ENCODE data around the gene CTLA4. TPM values are rescaled to one million over a fixed set of nuclear protein-coding genes. Genes with fewer than 3 reads are reported as not detected.
A peak's percentile ranks its signal among the peaks of the same experiment; 100 is the strongest.

CTLA4 gene
- total RNA-seq, 8 experiments from 2014 or later, result 0.19 to 0.28 TPM; not detected in 6

DNA sequence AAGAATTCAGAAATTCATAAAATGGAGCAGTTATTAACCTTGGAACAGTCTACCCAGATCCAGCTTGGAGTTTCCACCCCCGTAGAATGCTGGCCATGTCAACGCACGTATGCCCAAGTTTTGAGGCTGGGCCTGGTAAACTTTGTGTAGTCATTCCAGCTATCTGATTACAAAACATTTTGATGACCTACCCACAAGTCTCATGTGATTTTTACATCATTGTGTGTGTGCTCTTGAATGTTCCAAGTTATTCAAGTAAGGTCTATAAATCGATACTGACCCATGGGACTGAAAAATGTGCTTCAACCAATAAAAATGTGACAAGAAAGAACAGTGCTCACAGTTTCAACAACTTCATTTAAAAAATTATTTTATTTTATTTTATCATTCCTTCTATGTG lies 36.5 kb downstream of the CTLA4 start:
- H3K4me3 ChIP-seq, result no peak overlapping the region
- in situ Hi-C loops (cut with MboI; ENCODE audit: low pct_unique_long_range_greater_than_20kb in 2 of 9, low sequenced_read_pairs in 9 of 9, unreplicated experiment in 9 of 9), result loop anchor here in 3 of 9 experiments (10.0 to 25.0 kb wide), 3 partner anchors 59 to 1317 kb away; no protein-coding TSS in a partner anchor
- H3K27ac ChIP-seq, result no peak overlapping the region
- no peak for ATAC-seq (replicated peaks in 6 of 8)
- 31 to 100% (median 91%) methylated on average over 1 to 4 of the region's 4 CpGs; no CpG with 5 or more reads in 1 of the 10 experiments for WGBS, 10 experiments
- H3K4me1 ChIP-seq (replicated peaks in 1 of 2), result no peaks in the 10 kb centered on the region

DNA sequence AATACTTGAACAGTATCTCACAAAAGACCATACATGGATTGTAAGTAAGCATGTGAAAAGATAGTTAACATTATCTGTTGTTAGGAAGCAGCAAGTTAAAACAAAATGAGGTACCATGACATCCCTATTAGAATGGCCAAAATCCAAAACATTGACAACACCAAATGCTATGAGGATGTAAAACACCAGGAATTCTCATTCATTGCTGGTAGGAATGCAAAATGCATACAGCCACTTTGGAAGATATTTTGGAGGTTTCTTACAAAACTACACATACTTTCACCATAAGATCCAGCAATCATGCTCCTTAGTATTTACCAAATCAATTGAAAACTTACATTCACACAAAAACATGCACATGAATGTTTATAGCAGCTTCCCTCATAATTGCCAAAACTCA lies 38.1 kb downstream of the CTLA4 start:
- in situ Hi-C loops (cut with MboI; ENCODE audit: low pct_unique_long_range_greater_than_20kb in 2 of 9, low sequenced_read_pairs in 9 of 9, unreplicated experiment in 9 of 9), result loop anchor here in 3 of 9 experiments (10.0 to 25.0 kb wide), 3 partner anchors 61 to 1318 kb away; no protein-coding TSS in a partner anchor
- ATAC-seq (replicated peaks in 6 of 8), result no peak

DNA sequence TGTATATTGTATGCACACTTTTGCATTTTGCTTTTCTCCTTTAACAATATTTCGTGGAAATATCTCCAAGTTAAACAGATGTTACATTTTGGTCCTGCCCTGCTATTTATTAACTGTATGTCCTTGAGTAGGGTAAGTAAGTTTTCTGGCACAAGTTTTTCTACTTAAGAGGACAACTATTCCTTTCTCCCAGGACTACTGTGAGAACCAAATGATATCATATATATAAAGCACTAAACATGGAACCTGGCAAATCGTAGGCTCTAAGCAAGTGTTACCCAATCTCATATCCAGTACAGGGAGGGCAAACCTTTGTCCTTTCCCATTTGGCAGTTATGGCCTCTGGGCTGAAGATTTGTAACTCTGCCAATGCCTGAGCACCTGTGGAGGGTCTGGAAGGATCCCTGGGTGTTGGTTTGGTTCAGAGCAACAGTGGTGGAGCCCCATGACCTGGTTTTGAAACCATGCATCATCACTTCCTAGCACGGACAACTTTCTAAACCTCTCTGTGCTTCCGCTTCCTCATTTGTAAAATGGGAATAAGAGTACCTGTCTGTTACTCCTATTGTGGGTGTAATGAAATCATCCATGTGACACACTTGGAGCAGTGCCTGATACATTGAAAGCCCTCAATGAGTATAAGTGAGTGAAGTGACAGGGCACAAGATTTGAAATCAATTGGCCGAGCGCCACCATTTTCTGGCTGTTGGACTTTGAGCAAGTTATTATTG lies 40.7 kb downstream of the CTLA4 start:
- in situ Hi-C loops (cut with MboI; ENCODE audit: low pct_unique_long_range_greater_than_20kb in 2 of 9, low sequenced_read_pairs in 9 of 9, unreplicated experiment in 9 of 9), result loop anchor here in 3 of 9 experiments (10.0 to 25.0 kb wide), 3 partner anchors 63 to 1321 kb away; no protein-coding TSS in a partner anchor
- ATAC-seq (replicated peaks in 6 of 8), result no peak
- no peak overlapping the region for H3K27ac ChIP-seq
- peaks cover 3 to 4% of the 10 kb centered on the region in 2 donors for H3K4me1 ChIP-seq (replicated peaks in 1 of 2)
- 34 to 97% (median 81%) methylated on average over 1 to 6 of the region's 6 CpGs for WGBS, 10 experiments
- no peak overlapping the region for H3K4me3 ChIP-seq

More for the DNA sequence above, 38.1 kb downstream of the CTLA4 start:
- peaks cover 3 to 4% of the 10 kb centered on the region in 2 donors for H3K4me1 ChIP-seq (replicated peaks in 1 of 2)
- H3K27ac ChIP-seq, result no peak overlapping the region
- no peak overlapping the region for H3K4me3 ChIP-seq

DNA sequence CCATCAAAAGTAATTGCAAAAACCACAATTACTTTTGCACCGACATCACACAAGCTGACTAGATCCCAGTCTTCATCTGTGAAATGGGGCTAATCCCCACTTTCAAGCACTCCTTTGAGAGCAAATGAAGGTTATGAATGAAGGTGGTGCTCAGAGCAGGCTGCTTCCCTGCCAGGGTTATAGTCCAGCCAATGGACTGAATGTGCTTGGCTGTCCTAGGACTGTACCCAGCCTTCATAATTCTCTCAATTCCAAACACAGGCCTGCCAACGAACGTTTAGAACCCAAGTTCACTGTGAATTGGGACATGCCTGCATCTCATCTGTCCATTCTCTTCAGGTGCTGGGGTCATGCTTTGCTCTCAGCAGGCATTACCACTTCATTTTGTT lies 41.2 kb downstream of the CTLA4 start:
- H3K4me1 ChIP-seq (replicated peaks in 1 of 2), result peaks cover 3 to 4% of the 10 kb centered on the region in 2 donors
- ATAC-seq (replicated peaks in 6 of 8), result no peak
- in situ Hi-C loops (cut with MboI; ENCODE audit: low pct_unique_long_range_greater_than_20kb in 2 of 9, low sequenced_read_pairs in 9 of 9, unreplicated experiment in 9 of 9), result loop anchor here in 3 of 9 experiments (10.0 to 25.0 kb wide), 3 partner anchors 64 to 1321 kb away; no protein-coding TSS in a partner anchor
- H3K27ac ChIP-seq, result no peak overlapping the region
- 0 to 90% (median 64%) methylated on average over 1 to 3 of the region's 3 CpGs; no CpG with 5 or more reads in 4 of the 10 experiments for WGBS, 10 experiments
- no peak overlapping the region for H3K4me3 ChIP-seq

DNA sequence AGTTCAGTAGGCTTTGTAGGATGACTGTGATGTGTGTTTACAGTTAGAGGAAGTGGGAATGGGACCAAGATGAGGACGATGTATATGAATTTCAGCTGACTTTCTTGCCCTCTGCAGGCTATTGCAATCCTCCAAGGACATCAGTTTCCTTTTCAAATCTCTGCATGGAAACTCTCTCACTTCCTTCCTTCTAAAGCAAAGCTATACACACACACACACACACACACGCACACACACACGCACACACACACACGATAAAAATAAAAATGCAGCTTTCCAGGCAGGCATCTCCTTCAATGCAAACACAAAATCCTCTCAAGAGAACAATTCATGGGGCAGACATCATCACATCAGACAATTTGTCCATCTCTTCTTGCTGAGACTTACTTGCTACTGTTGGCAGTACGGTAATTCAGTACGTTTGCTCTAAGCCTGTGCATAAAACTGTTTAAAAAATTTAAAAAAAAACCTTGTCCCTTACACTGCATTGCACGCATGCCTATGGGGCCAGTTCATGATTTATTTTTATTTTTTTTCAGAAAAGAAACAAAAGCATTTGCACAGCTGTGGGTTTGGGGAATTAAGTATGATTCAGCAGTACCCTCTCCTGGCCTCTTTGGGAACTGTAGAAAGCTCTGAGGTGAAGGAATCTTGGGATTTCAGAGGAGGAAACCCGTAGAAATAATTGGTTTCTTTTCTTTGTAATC lies 41.8 kb downstream of the CTLA4 start:
- 0 to 75% (median 26%) methylated on average over 1 to 8 of the region's 8 CpGs for WGBS, 10 experiments
- Histone ChIP-seq H3K27ac (no peak overlapping the region), H3K4me3 (no peak overlapping the region), H3K4me1 (replicated peaks in 1 of 2) (peaks cover 3 to 4% of the 10 kb centered on the region in 2 donors)
- in situ Hi-C loops (cut with MboI; ENCODE audit: low pct_unique_long_range_greater_than_20kb in 2 of 9, low sequenced_read_pairs in 9 of 9, unreplicated experiment in 9 of 9), result loop anchor here in 3 of 9 experiments (10.0 to 25.0 kb wide), 3 partner anchors 65 to 1322 kb away; no protein-coding TSS in a partner anchor
- ATAC-seq (replicated peaks in 6 of 8), result peak; percentile 76 to 97 (median 92)

DNA sequence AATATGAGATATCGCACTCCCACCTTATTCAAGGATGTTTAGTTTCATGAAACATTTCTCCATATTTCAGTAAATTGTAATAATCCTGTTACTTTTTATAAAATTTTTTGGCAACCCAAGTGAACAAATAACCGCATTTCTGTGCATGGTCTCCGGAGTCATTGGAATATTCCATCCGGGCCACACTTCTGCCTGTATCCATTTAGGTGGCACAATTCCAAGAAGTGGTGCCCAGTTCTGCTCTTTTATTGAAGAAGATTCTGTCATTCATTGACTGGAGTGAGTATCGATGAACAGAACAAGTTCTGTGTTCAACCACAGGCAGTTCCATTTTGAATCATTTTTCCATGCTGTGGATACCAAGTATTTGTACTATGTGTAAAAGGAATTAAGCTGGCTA lies 42.4 kb downstream of the CTLA4 start:
- Histone ChIP-seq H3K4me1 (replicated peaks in 1 of 2) (peaks cover 3 to 4% of the 10 kb centered on the region in 2 donors), H3K27ac (no peak overlapping the region), H3K4me3 (no peak overlapping the region)
- peak in 3 of 8 experiments; percentile 57 to 69 (median 63) for ATAC-seq (replicated peaks in 6 of 8)
- 3 to 86% (median 67%) methylated on average over 1 to 5 of the region's 5 CpGs; no CpG with 5 or more reads in 2 of the 10 experiments for WGBS, 10 experiments
- in situ Hi-C loops (cut with MboI; ENCODE audit: low pct_unique_long_range_greater_than_20kb in 2 of 9, low sequenced_read_pairs in 9 of 9, unreplicated experiment in 9 of 9), result loop anchor here in 3 of 9 experiments (10.0 to 25.0 kb wide), 3 partner anchors 65 to 1323 kb away; no protein-coding TSS in a partner anchor

DNA sequence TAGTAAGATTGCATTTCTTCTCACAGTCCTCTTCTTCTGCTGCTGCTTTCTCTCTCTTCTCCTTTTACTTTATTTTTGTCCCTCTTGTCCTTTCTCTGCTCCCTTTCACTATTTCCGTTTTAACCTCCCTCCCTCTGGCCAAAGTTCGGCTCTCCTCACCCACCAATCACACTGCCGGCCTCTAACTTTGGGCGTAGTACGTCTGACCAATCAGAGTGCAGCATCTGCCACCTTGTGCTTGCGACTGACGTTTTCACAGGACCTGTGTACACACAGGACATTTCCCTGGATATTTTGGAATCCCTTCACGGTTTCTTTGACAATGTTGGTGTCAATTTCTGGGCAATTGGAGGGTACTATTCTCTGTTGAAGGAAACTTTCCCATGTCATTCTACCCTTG lies 46.4 kb downstream of the CTLA4 start:
- Histone ChIP-seq H3K4me1 (replicated peaks in 1 of 2) (peaks cover 3 to 4% of the 10 kb centered on the region in 2 donors), H3K4me3 (no peak overlapping the region), H3K27ac (no peak overlapping the region)
- in situ Hi-C loops (cut with MboI; ENCODE audit: low pct_unique_long_range_greater_than_20kb in 2 of 9, low sequenced_read_pairs in 9 of 9, unreplicated experiment in 9 of 9), result loop anchor here in 3 of 9 experiments (25.0 kb wide), 2 partner anchors 427 to 1327 kb away; no protein-coding TSS in a partner anchor
- ATAC-seq (replicated peaks in 6 of 8), result no peak
- WGBS, 10 experiments, result 71 to 96% (median 81%) methylated on average over 4 to 8 of the region's 8 CpGs

DNA sequence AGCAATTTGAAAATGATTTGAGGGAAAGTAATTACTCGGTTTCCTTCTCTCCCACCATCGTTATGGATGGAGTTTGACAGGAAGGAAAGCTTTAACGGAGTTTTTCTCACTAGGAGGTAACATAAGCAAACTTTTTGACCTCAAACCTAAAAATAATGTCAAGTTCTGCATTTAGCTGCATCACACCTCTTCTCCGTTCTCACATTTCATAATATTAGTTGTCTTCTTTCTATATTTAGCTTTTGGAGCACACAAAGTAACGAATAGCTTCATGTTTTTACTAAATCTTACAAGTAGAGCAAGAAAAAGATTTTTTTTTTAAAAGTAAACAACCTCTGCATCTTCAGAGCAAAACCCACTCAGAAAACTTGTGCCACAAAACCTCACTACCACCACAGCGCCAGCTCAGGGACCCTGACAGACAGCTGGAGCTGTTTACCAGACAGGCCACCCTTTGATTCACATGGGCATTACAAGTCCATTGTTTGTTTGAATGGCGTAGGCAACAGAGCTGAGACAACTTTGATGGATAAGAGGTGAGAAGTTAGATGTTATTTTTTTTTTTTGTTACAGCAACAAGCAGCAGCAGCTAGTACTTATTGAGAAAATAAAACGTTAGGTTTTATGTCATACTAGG lies 47.1 kb downstream of the CTLA4 start:
- no peak overlapping the region for H3K27ac ChIP-seq
- ATAC-seq (replicated peaks in 6 of 8), result no peak
- no peaks in the 10 kb centered on the region for H3K4me1 ChIP-seq (replicated peaks in 1 of 2)
- H3K4me3 ChIP-seq, result no peak overlapping the region
- WGBS, 10 experiments, result 23 to 92% (median 82%) methylated on average over 2 to 8 of the region's 8 CpGs
- in situ Hi-C loops (cut with MboI; ENCODE audit: low pct_unique_long_range_greater_than_20kb in 2 of 9, low sequenced_read_pairs in 9 of 9, unreplicated experiment in 9 of 9), result loop anchor here in 3 of 9 experiments (25.0 kb wide), 2 partner anchors 427 to 1327 kb away; no protein-coding TSS in a partner anchor

DNA sequence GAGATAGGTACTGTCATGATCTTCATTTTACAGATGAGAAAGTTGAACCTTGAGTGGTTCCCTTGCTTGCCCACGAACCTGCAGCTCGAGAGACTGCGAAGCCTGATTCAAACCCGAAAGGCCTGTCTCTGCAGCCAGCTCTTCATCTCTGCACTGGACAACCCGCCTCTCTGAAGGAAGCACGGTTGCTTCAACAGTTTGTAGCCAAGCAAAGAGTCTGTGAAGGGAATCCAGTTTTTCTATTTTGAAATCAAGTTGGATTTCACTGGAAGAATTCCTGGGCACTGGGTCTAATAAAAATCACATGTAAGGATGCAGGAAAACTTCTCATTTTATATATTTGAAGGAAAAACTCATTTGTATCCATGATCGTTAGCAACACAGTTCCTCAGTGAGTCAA lies 47.7 kb downstream of the CTLA4 start:
- H3K4me3 ChIP-seq, result no peak overlapping the region
- H3K4me1 ChIP-seq (replicated peaks in 1 of 2), result no peaks in the 10 kb centered on the region
- in situ Hi-C loops (cut with MboI; ENCODE audit: low pct_unique_long_range_greater_than_20kb in 2 of 9, low sequenced_read_pairs in 9 of 9, unreplicated experiment in 9 of 9), result loop anchor here in 3 of 9 experiments (25.0 kb wide), 2 partner anchors 428 to 1328 kb away; no protein-coding TSS in a partner anchor
- H3K27ac ChIP-seq, result no peak overlapping the region
- ATAC-seq (replicated peaks in 6 of 8), result peak in 3 of 8 experiments; percentile 26 to 49 (median 46)
- WGBS, 10 experiments, result 4 to 93% (median 84%) methylated on average over 3 to 6 of the region's 7 CpGs

DNA sequence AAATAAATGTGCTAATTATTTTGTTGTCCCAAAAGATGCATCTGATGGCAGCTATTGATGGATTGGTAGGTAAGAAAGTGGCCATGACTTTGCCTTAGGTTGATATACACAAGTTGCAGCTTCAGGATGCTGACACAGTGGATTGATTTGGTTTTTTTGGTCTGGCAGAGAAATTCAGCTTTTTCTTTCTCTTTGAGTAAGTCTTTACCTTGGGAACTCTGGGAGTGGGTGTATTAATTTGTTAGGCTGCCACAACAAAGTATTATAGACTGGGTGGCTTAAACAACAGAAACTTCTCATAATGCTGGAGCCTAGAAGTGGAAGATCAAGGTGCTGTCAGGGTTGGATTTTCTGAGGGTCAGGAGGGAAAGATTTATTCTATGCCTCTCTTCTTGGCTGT lies 49.2 kb downstream of the CTLA4 start:
- ATAC-seq (replicated peaks in 6 of 8), result no peak
- in situ Hi-C loops (cut with MboI; ENCODE audit: low pct_unique_long_range_greater_than_20kb in 2 of 9, low sequenced_read_pairs in 9 of 9, unreplicated experiment in 9 of 9), result loop anchor here in 3 of 9 experiments (25.0 kb wide), 2 partner anchors 429 to 1329 kb away; no protein-coding TSS in a partner anchor
- no peak overlapping the region for H3K27ac ChIP-seq
- no peak overlapping the region for H3K4me3 ChIP-seq
- H3K4me1 ChIP-seq (replicated peaks in 1 of 2), result no peaks in the 10 kb centered on the region

DNA sequence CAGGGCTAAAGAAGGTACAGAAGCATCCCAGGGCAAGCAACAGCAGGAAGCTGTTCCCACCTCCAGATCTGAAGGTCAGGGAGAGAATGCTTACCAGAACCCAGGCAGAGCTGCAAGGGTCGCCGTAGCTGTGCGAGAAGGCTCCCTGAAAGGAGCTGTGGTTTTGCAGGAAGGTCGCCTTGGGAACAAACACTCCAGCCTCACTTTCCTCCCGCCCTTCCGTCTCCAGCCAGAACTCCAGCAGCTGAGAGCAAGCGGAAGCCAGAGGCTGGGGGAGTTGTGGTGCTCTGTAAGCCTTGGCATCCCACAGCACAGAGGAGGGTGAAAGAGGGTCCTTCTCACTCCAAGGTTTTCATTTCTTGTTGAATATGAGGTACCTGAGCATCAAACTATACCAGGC lies 50.7 kb downstream of the CTLA4 start:
- no peak overlapping the region for H3K4me3 ChIP-seq
- in situ Hi-C loops (cut with MboI; ENCODE audit: low pct_unique_long_range_greater_than_20kb in 2 of 9, low sequenced_read_pairs in 9 of 9, unreplicated experiment in 9 of 9), result loop anchor here in 3 of 9 experiments (25.0 kb wide), 2 partner anchors 431 to 1331 kb away; no protein-coding TSS in a partner anchor
- no peaks in the 10 kb centered on the region for H3K4me1 ChIP-seq (replicated peaks in 1 of 2)
- WGBS, 10 experiments, result 62 to 85% (median 82%) methylated on average over 1 to 7 of the region's 7 CpGs; no CpG with 5 or more reads in 6 of the 10 experiments
- H3K27ac ChIP-seq, result no peak overlapping the region
- peak in 1 of 8 experiments; percentile 52 for ATAC-seq (replicated peaks in 6 of 8)

DNA sequence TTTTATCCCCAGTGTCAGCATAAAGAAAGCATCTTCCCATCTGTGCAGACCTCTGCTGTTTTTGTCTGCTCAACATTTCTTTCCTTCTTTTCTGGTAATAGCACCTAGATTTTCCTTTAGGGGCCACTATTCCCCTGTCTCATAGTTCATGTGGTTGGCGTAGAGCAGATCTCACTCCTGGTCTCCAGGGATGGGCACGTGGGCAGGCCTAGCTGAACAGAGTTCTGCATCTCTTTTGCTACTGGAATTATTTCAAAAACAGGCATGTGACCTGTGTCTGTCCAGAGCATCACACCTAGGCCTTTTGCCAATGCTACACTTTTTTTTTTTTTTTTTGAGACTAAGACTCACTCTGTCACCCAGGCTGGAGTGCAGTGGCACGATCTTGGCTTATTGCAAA lies 51.3 kb downstream of the CTLA4 start:
- ATAC-seq (replicated peaks in 6 of 8), result no peak
- H3K27ac ChIP-seq, result no peak overlapping the region
- no peak overlapping the region for H3K4me3 ChIP-seq
- in situ Hi-C loops (cut with MboI; ENCODE audit: low pct_unique_long_range_greater_than_20kb in 2 of 9, low sequenced_read_pairs in 9 of 9, unreplicated experiment in 9 of 9), result loop anchor here in 3 of 9 experiments (25.0 kb wide), 2 partner anchors 432 to 1332 kb away; no protein-coding TSS in a partner anchor
- no peaks in the 10 kb centered on the region for H3K4me1 ChIP-seq (replicated peaks in 1 of 2)
- 41 to 100% (median 63%) methylated on average over 1 to 3 of the region's 3 CpGs; no CpG with 5 or more reads in 3 of the 10 experiments for WGBS, 10 experiments

All from motor neuron (in vitro differentiated cells).